HL-60 (cell line): ENCODE measurements around the gene TSPEAR.

Experiments used
- CTCF ChIP-seq: IDR thresholded peaks from one replicate; pipeline ENCODE4 v1.5.1; 2011; ENCODE audit warnings: low read length, control low read depth, inconsistent platforms; ENCODE audit not compliant: insufficient read depth
- GABPA ChIP-seq: IDR thresholded peaks from 2 replicates; pipeline ENCODE4 v1.6.1; 2012; ENCODE audit warnings: low read depth
- POLR2AphosphoS5 ChIP-seq: IDR thresholded peaks from 2 replicates; pipeline ENCODE4 v1.6.1; 2012; ENCODE audit warnings: low read depth
- REST ChIP-seq: IDR thresholded peaks from 2 replicates; pipeline ENCODE4 v1.6.1; 2012; ENCODE audit warnings: low read depth; ENCODE audit not compliant: insufficient replicate concordance

- no peak for TF ChIP-seq CTCF
- TF ChIP-seq POLR2AphosphoS5, result no peak
- no peak for TF ChIP-seq REST
- no peak for TF ChIP-seq GABPA
Observed at GRCh38 chr21:44732263-44732662, 20.9 kb upstream of the TSPEAR start.
